ENCODE measurements around the gene NECTIN2. TPM values are rescaled to one million over a fixed set of nuclear protein-coding genes. Genes with fewer than 3 reads are reported as not detected.

NECTIN2 gene
- total RNA-seq, 1 donor from 2014 or later, result 116 TPM

- Mint-ChIP-seq H3K36me3 (ENCODE audit: low read depth) (no peaks in the 10 kb centered on the region), H3K4me1 (ENCODE audit: low read depth) (peaks cover 22% of the 10 kb centered on the region), H3K4me3 (ENCODE audit: unreplicated experiment) (no peak overlapping the region), H3K27ac (ENCODE audit: unreplicated experiment) (no peak overlapping the region), H3K9me3 (ENCODE audit: low read depth) (no peaks in the 10 kb centered on the region), H3K27me3 (ENCODE audit: low read depth) (no peaks in the 10 kb centered on the region)
- no peak for DNase-seq (ENCODE audit: low spot score)
- no peak for TF ChIP-seq CTCF (IDR thresholded peaks at IDR 0.05)
Observed at GRCh38 chr19:44930088-44930487, 84.0 kb downstream of the NECTIN2 start.

GRCh38 chr19:44931541-44931940 is 85.4 kb downstream of the NECTIN2 start:
- Mint-ChIP-seq H3K36me3 (ENCODE audit: low read depth) (no peaks in the 10 kb centered on the region), H3K9me3 (ENCODE audit: low read depth) (no peaks in the 10 kb centered on the region), H3K4me3 (ENCODE audit: unreplicated experiment) (no peak overlapping the region), H3K27ac (ENCODE audit: unreplicated experiment) (no peak overlapping the region), H3K4me1 (ENCODE audit: low read depth) (peaks cover 12% of the 10 kb centered on the region), H3K27me3 (ENCODE audit: low read depth) (no peaks in the 10 kb centered on the region)
- DNase-seq (ENCODE audit: low spot score), result no peak
- no peak for TF ChIP-seq CTCF (IDR thresholded peaks at IDR 0.05)

Other genes with a start within 250 kb of the NECTIN2 start
- gene IGSF23, start 232.7 kb upstream of the NECTIN2 start, total RNA-seq, result not detected in 3 replicates
- 44.4 to 93.2 TPM (median 89.7 TPM) in 3 replicates for gene PVR, start 202.4 kb upstream of the NECTIN2 start, total RNA-seq
- gene CEACAM19, start 174.8 kb upstream of the NECTIN2 start, total RNA-seq, result 5.2 to 6.5 TPM (median 5.4 TPM) in 3 replicates
- gene CEACAM16, start 147.1 kb upstream of the NECTIN2 start, total RNA-seq, result not detected in 3 replicates
- gene BCL3, start 97.6 kb upstream of the NECTIN2 start, total RNA-seq, result 9.2 to 14.9 TPM (median 11.8 TPM) in 3 replicates
- not detected in 3 replicates for gene CBLC, start 68.4 kb upstream of the NECTIN2 start, total RNA-seq
- gene BCAM, start 37.2 kb upstream of the NECTIN2 start, total RNA-seq, result 4.3 to 15.1 TPM (median 14.0 TPM) in 3 replicates
- gene TOMM40, start 45.0 kb downstream of the NECTIN2 start, total RNA-seq, result 39.0 to 46.1 TPM (median 40.9 TPM) in 3 replicates
- 47.1 to 178 TPM (median 170 TPM) in 3 replicates for gene APOE, start 59.5 kb downstream of the NECTIN2 start, total RNA-seq
- gene APOC1, start 68.3 kb downstream of the NECTIN2 start, total RNA-seq, result 2.2 to 6.9 TPM in 2 of 3 replicates, not detected in the other
- gene APOC4, start 95.9 kb downstream of the NECTIN2 start, total RNA-seq, result not detected in 3 replicates
- not detected in 3 replicates for gene APOC2, start 99.8 kb downstream of the NECTIN2 start, total RNA-seq
- gene CLPTM1, start 109.1 kb downstream of the NECTIN2 start, total RNA-seq, result 91.4 to 122 TPM (median 96.3 TPM) in 3 replicates
- gene RELB, start 155.2 kb downstream of the NECTIN2 start, total RNA-seq, result 7.4 to 11.0 TPM (median 9.8 TPM) in 3 replicates
- gene CLASRP, start 192.7 kb downstream of the NECTIN2 start, total RNA-seq, result 43.4 to 63.6 TPM (median 49.1 TPM) in 3 replicates
- 0.12 to 0.58 TPM (median 0.49 TPM) in 3 replicates for gene ZNF296, start 230.2 kb downstream of the NECTIN2 start, total RNA-seq
- 14.7 to 21.7 TPM (median 17.8 TPM) in 3 replicates for gene GEMIN7, start 233.0 kb downstream of the NECTIN2 start, total RNA-seq
- gene PPP1R37, start 246.9 kb downstream of the NECTIN2 start, total RNA-seq, result 23.9 to 30.2 TPM (median 24.0 TPM) in 3 replicates

All from chondrocyte (in vitro differentiated cells).